ENCODE results near the gene ZDHHC18. TPM values are rescaled to one million over a fixed set of nuclear protein-coding genes. Genes with fewer than 3 reads are reported as not detected.
A peak's percentile ranks its signal among the peaks of the same experiment; 100 is the strongest.

Gene ZDHHC18
- total RNA-seq, 4 donors from 2014 or later = 23.7 to 38.5 (median 31.4) TPM

GRCh38 chr1:26856181-26856580, 29.7 kb downstream of the ZDHHC18 start:
- H3K27ac ChIP-seq = peak overlapping the region; percentile 83
- H3K9me3 ChIP-seq = no peaks in the 10 kb centered on the region
- H3K27me3 ChIP-seq = no peaks in the 10 kb centered on the region
- DNase-seq (ENCODE audit: low spot score in 2 of 2) = no peak
- H3K36me3 ChIP-seq = peaks cover 17% of the 10 kb centered on the region
- peaks cover 77% of the 10 kb centered on the region for H3K4me1 ChIP-seq
- TF ChIP-seq POLR2A (IDR thresholded peaks at IDR 0.05) (no peak), POLR2AphosphoS5 (IDR thresholded peaks at IDR 0.05) (no peak), EP300 (IDR thresholded peaks at IDR 0.05) (no peak), CTCF (IDR thresholded peaks at IDR 0.05) (no peak)
- no peak overlapping the region for H3K4me3 ChIP-seq
- 70% methylated on average over 11 of the region's 11 CpGs for WGBS

- no peak for DNase-seq (ENCODE audit: low spot score in 2 of 2)
- Histone ChIP-seq H3K4me1 (peaks cover 84% of the 10 kb centered on the region), H3K27me3 (no peaks in the 10 kb centered on the region), H3K36me3 (peaks cover 10% of the 10 kb centered on the region), H3K9me3 (no peaks in the 10 kb centered on the region), H3K4me3 (no peak overlapping the region), H3K27ac (peak overlapping the region; percentile 83)
- TF ChIP-seq POLR2AphosphoS5 (IDR thresholded peaks at IDR 0.05) (no peak), CTCF (IDR thresholded peaks at IDR 0.05) (no peak), POLR2A (IDR thresholded peaks at IDR 0.05) (no peak)
- 62% methylated on average over 18 of the region's 21 CpGs for WGBS
Measured at GRCh38 chr1:26856604-26857469, 30.3 kb downstream of the ZDHHC18 start.

GRCh38 chr1:26857473-26858060, 31.1 kb downstream of the ZDHHC18 start:
- no peak for DNase-seq (ENCODE audit: low spot score in 2 of 2)
- no peaks in the 10 kb centered on the region for H3K9me3 ChIP-seq
- peak overlapping the region; percentile 83 for H3K27ac ChIP-seq
- peaks cover 3% of the 10 kb centered on the region for H3K36me3 ChIP-seq
- 61% methylated on average over 5 of the region's 8 CpGs for WGBS
- H3K27me3 ChIP-seq = no peaks in the 10 kb centered on the region
- H3K4me1 ChIP-seq = peaks cover 88% of the 10 kb centered on the region
- no peak for TF ChIP-seq EP300 (IDR thresholded peaks at IDR 0.05)
- no peak for TF ChIP-seq CTCF (IDR thresholded peaks at IDR 0.05)
- TF ChIP-seq POLR2A (IDR thresholded peaks at IDR 0.05) = no peak
- TF ChIP-seq POLR2AphosphoS5 (IDR thresholded peaks at IDR 0.05) = no peak
- H3K4me3 ChIP-seq = no peak overlapping the region

- H3K27me3 ChIP-seq = no peaks in the 10 kb centered on the region
- no peaks in the 10 kb centered on the region for H3K9me3 ChIP-seq
- peak overlapping the region; percentile 83 for H3K27ac ChIP-seq
- peak overlapping the region; percentile 10 for H3K4me3 ChIP-seq
- peaks cover 83% of the 10 kb centered on the region for H3K4me1 ChIP-seq
- 33% methylated on average over 4 of the region's 4 CpGs for WGBS
- no peak for DNase-seq (ENCODE audit: low spot score in 2 of 2)
- TF ChIP-seq POLR2AphosphoS5 (IDR thresholded peaks at IDR 0.05) (no peak), POLR2A (IDR thresholded peaks at IDR 0.05) (no peak), CTCF (IDR thresholded peaks at IDR 0.05) (no peak), EP300 (IDR thresholded peaks at IDR 0.05) (no peak)
- H3K36me3 ChIP-seq = no peaks in the 10 kb centered on the region
Measured at GRCh38 chr1:26858160-26858559, 31.7 kb downstream of the ZDHHC18 start.

Data from suprapubic skin (tissue), 4 donors.